NCI-H128 (cell line): Measurements from ENCODE around the gene PPIP5K1.
"Not testable (repeated sequence)": the region's sequence is repeated elsewhere in the genome, so short reads cannot be mapped to it uniquely, and the experiment has no call there.

Source experiments
- DNase-seq: peaks from one replicate; lab custom pipeline; 2025; ENCODE audit not compliant: unreplicated experiment; lab: John Stamatoyannopoulos, UW

Gene PPIP5K1

DNA sequence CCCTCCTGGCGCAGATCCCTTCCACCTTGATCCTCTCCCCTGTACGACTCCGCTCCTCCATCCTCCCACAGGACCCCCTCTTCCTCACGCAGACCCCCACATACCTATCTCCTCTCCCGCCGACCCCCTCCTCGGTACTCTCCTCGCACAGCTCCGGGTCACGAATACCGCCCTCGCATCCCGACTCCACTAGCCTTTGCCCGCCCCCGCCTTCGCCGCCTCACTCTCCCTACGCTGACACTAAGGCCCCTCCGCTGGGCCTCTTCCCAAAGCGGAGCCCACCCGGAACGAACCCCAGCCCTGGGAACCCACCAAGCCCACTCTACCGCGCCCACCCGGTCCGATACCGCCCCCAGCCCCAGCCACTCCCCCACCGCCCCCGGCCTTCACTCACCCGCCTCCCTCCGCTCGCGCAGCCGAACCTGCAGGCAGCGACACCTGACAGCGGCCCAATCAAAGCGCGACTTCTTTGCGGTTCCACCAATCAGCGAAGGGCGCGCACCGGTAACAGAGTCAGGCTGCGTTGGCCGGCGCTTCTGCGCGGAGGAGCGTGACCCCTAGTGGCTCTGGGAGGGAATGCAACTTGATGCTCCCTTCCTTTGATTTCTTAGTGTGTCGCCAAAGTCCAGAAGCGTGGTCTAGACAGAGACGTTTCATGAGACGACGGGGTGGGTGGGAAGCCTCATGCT, at the start of gene PPIP5K1:
Gene PPIP5K1, minus strand, starts transcription at position 431 of the 689 bp plus-strand sequence. CDS start 5,704 bp downstream, outside the sequence.
- DNase-seq, result not testable (repeated sequence)

DNA sequence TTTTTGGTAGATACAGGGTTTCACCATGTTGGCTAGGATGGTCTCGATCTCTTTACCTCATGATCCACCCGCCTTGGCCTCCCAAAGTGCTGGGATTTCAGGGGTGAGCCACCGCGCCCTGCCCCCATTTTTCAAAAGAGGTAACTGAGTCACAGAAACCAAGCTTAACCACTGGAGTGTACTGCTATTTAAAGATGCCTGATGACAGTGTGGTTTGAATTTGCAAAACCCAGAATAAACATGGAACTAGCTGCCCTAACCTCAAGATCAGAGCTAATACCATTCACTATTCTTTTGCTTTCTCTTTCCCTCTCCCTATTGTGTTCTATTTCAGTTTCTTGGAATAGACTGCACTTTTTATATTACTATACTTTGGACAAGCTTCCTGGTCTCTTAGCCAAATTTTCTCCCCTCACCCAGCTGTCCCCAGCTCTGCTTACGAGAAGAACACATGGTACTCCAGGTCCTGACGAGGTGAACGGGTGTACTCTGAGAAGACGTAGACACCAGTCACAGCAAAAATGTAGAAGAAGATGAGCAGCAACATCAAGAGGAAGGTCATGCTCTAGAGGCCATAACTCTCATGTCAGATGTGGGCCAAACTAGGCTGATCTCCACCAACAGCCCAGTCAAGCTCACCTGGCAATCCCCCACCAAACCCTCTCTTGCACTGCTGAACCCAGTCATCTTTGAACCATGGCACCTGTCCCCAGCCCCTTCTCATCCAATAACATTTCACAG, 48.6 kb upstream of the PPIP5K1 start:
- DNase-seq, result not testable (repeated sequence)

DNA sequence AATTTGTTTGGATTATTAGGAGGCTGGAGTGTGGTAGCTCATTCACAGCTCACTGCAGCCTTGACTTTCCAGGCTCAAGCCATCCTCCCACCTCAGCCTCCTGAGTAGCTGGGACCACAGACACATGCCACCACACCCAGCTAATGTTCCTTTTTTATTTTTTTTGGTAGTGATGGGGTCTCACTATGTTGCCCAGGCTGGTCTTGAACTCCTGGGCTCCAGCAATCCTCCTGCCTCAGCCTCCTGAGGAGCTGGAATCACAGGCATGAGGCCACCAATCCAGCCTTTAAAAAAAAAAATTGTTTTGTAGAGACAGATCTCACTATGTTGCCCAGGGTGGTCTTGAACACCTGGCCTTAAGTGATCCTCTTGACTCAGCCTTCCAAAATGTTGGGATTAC, 36.9 kb upstream of the PPIP5K1 start:
- DNase-seq, result not testable (repeated sequence)

DNA sequence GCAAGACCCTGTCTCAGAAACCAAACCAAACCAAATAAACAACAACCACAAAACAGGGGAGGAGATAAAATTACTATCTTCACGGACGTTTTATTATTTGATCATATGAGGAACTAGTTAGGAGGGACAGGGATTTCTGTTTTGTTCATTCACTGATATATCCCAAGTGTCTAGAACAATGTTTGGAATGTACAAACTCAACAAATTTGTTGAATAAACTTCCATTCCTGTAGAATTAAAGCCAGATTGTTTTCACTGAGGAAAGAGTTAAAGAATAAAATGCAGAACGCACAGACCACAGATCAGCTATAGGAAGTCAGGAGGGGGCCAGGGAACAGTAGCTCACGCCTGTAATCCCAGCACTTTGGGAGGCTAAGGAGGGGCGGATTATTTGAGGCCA, 35.1 kb upstream of the PPIP5K1 start:
- no peak for DNase-seq

DNA sequence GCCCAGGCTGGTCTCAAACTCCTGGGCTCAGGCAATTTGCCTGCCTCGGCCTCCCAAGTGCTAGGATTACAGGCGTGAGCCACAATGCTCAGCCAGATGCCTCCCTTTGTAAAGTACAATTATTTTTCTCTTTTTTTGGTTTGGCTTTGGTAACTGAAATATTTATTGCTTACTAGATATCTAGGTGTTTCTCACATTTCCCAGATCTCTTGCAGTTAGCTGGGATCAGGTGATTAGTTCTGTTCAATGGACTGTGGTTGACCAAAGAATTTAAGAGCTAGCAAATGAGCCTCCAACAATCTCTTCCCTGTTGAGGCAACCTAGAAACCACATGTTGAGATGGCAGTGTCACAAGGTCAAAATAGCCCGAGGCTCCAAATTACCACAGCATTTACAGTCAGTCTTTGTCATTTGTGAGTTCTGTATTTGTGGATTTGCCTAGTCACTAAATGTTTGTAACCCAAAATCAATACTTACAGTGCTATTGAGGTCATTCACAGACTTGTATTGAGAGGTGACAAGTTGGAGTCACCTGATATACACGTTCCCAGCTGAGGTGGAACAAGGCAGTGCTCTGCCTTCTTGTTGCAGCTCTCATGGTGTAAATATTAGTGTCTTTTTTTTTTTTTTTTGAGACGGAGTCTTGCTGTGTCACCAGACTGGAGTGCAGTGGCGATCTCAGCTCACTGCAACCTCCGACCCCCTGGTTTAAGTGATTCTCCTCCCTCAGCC, 32.2 kb upstream of the PPIP5K1 start:
- DNase-seq, result not testable (repeated sequence)

DNA sequence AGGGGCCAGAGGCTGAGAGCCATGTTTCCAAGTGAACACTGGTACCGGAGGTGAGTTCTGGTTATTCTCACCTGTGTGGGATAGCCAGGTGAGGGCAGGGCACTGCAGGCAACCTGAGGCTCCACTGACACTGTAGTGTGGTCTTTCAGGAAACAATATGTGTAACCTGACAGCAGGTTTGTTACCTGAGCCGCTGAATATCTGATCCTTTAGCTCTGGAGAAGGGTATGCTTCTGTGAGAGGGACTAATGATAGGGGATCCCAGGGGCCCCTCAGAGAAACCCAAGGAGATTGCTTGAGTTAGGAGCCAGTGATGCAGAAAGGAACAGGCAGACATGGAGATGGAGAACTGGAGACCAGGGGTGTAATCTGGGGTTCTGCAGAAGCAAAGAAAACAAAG, 28.7 kb upstream of the PPIP5K1 start, which contains the start of gene STRC:
Gene STRC, minus strand, starts transcription at position 101 of the 400 bp plus-strand sequence. Its CDS starts 78 bp downstream, at position 23.
- DNase-seq, result not testable (repeated sequence)

DNA sequence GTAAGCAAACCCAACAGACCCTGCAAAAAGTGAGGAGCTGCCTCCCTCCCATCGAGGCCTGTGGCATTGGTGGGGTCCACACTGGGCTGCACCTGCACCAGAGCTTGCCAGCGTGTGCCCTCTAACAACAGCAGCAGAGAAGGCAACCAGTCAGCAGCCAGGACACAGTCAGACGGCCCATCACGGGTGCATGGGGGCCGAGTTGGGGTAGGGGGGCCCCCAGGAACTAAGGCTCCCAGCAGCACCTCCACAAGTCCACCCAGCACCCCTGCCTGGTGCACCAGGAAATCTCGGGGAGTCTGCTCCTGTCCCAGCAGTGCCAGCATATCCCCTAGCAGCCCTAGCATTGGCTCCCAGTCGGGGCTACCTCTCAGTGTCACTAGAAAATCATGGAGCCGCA, 27.7 kb upstream of the PPIP5K1 start:
- not testable (repeated sequence) for DNase-seq

DNA sequence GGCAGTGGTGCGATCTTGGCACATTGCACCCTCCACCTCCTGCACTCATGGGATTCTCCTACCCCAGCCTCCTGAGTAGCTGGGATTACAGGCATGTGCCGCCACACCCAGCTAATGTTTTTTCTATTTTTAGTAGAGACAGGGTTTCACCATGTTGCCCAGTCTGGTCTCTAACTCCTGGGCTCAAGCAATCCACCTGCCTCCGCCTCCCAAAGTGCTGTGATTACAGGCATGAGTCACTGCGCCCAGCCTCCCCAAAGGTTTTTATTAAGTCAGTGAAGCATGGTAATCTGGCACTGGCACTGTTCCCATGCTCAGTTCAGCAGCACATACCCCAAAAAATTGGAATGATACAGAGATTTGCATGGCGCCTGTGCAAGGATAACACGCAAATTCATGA, 12.2 kb upstream of the PPIP5K1 start:
- DNase-seq, result not testable (repeated sequence)

DNA sequence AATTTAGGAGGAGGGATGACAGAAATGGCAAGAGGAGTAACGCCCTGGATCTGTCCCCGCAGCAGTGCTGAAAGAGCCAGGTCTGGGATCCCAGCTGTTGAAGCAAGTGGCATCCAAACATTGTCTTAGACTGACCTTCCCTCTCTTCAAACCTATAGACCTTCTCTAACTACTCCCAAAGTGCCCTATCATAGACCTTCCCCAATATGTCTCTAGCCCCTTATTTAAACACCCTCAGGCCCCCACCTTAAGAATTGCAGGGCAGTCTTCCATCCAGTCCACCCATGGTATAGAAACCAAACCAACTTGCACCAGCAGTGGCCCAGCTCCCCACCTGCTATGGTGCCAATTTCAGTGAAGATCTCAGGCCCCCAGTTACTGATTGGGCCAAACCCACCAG, 10.2 kb upstream of the PPIP5K1 start:
- not testable (repeated sequence) for DNase-seq

DNA sequence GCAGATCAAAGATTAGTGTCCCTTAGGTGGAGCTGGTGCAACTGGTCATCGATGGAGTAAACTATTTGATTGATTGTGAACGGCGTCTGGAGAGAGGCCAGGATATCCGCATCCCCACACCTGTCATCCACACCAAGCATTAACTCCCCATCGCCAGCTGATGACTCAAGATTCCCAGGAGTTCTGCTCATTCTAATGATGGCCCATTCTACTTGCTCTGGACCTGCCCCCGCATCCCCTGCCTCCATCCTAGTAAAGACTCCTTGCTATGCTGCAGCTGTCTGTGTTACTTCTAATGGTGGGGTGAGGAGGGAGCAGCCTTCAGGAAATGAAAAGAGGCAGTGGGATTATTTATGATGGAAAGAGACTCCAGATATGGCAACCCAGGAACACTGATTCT, 9.1 kb upstream of the PPIP5K1 start:
- not testable (repeated sequence) for DNase-seq

DNA sequence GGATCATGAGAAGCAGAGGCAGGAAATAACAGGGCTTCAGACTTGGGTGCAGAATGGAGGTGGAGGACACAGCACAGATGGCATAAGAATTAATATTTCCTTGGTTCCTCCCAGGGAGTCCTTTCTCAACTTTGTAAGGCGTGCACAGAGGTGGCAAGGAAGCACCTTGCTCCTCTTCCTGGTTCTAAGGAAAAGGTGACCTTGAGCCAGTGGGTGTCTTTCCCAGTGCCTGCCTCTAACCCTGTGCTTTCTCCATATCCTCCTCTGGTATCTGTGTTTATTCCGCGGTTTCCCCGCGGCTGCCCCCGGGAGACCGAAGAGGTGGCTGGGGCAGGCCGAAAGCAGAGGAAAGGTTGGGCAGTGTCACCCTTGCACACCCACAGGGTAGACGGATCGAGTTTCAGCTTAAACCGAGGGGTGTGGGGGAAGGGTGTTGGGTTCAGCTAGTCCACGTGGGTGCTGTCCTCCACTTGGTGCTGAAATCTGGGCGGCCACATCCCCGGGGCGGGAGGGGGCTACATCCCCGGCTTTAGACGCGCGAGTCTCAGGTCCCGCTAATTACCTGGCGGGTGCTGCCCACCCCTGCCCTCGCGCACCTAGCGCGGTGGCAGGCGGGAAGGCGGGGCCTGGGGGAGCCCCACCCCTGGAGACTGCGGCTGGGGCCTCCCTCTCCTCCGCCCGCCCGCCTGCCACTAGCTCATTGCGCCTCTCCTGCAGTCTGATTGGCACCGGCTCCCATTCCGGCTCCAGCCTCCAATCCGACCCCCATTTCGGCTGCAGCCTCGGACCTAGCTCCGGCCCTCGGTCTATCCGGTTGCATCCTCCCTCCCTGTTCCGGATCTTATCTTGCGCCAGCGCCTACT, 3.6 kb upstream of the PPIP5K1 start, which contains the start of gene CKMT1B:
Gene CKMT1B, plus strand, starts transcription at position 700 of the 863 bp plus-strand sequence. CDS start 192 bp downstream, outside the sequence.
- not testable (repeated sequence) for DNase-seq

DNA sequence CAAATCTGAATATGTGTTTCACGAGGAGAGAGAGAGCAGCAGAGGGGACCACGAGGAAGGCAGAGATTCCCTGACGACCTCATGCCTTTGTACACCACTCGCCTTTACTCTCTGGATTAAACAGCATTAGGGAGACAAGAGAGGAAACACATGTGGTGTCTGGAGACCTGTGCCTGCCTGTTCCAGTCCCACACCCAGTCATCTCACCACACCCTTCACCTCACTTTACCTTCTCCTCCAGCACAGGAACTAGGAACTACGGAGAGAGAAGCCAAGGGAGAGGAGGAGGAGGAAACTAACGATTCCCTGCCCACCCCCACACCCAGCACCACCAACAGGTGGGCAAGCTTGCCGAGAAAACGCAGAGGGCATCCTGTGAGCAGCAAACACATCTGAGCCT, 2.8 kb upstream of the PPIP5K1 start:
- DNase-seq, result not testable (repeated sequence)

DNA sequence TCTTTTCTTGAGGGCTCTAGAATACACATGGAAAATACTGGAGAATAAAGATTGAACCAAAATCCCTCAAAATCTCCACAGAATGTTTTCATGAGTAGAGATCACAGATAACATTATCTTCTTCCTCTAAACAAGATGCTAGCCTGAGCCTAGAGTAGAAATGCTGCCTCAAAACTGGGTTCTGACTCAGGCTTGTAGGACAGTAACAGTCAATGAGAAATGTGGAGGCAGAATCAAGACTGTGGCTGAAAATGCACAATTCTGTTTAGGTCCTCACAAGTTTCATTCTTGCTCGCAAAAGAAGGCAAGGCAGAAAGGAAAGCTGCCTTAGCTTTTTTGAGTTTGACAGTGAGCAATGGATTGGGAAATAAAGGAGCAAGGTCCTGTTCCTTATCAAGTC, 15.4 kb downstream of the PPIP5K1 start:
- DNase-seq, result not testable (repeated sequence)

DNA sequence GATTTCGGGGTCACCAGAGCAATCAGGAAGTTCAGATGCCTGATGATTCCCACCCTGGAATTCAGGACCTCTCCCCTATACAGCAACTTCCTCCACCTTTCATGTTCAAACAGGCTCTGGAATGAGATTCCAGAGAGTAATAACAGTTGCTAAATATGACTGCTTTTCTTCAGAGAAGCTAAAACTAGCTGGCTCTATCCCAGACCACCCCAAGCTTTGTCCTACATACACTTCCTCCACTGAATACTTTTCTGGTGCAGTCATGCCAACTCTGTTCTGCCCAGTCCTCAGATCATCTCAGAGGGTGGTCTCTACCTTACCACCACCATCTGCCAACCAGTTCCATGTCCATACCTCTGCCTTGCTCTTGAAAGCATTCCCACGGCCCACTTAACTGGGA, 23.4 kb downstream of the PPIP5K1 start:
- not testable (repeated sequence) for DNase-seq

DNA sequence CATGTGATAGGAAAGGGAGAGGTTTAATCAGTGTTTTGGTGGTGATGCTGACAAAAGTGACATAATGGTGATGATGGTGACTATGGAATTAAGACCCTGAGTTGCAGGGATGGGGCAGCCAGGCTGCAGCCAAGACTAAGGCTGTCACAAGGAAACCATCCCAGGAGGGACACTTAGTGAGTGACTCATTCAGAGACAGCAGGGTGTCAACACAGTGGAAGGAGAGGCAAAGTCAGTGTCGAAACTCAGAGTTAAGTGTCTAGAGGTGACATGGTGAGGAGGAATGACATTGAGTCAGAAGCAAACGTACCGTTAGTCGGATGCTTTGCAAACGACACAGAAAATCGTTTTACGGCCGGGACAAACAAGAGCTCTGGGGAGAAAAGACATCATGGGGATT, 26.2 kb downstream of the PPIP5K1 start:
- DNase-seq, result not testable (repeated sequence)

DNA sequence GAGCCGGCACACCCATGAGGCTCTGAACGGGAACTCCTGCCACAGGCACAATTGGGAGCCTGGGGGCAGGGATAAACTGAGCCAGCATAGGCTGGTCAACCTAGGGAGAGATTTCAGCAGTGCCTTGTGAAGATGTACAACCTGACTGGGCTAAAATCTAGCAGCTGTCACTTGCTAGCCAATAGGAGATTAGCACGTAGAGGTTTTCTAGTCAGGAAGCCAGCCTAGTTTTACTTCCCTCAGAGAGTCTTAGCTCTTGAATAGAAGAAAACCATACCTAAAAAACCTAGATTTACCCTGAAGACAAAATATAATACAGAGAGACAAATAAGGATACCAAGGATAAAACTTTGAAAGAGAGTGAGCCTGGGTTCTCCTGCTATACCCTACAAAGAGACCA, 27.3 kb downstream of the PPIP5K1 start:
- not testable (repeated sequence) for DNase-seq

DNA sequence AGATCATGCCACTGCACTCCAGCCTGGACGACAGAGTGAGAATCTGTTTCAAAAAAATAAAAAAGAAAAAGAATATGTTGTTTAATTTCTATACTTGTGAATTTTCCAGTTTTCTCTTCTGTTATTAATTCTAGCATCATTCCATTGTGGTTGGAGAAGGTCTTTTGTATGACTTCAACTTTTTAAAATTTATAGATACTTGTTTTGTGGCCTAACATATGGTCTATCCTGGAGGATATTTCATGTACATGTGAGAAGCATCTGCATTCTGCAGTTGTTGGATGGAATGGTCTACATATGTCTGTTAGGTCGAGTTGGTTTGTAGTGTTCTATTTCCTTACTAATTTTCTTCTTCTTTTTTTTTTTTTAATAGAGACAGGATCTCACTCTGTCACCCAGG, 37.0 kb downstream of the PPIP5K1 start:
- DNase-seq, result no peak

DNA sequence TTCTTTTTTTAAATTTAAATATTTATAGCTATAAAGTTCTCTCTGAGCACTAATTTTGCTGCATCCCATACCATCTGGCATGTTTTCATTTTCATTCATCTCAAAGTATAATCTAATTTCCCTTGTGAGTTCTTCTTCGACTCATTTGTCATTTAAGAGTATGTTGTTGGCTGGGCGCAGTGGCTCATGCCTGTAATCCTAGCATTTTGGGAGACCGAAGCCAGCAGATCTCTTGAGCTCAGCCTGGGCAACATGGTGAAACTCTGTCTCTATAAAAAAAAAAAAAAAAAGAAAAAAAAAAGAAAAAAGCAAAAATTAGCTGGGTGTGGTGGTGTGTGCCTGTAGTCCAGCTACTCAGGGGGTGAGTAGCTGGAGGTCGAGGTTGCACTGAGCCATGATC, 37.8 kb downstream of the PPIP5K1 start:
- no peak for DNase-seq

DNA sequence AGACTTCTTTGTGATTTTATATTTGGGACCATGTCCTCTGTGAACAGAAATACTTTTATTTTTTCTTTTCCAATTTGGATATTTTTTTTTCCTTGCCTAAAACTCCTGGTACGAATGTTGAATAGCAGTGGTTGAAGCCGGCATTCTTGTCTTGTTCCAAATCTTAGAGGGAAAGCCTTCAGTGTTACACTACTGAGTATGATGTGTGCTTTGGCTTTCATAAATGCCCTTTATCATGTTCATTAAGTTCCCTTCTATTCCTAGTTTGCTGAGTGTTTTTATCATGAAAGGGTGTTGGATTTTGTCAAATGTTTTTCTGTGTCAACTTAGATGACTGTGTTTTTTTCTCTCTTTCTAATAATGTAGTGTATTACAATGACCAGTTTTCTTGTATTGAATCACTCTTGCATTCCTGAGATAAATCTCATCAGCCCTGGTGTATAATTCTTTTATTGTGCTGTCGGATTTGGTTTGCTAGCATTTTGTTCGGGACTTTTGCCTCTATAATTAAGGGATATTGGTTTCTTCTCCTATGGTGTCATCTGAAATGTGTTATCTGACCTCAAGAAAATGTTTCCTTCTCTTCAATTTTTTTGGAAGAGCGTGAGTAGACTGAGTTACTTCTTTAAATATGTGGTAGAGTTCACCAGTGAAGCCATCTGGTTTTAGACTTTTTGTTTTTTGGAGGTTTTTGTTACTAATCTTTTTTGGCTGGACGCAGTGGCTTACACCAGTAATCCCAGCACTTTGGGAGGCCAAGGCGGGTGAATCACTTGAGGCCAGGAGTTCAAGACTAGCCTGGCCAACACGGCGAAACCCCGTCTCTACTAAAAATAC, 39.3 kb downstream of the PPIP5K1 start:
- no peak for DNase-seq

DNA sequence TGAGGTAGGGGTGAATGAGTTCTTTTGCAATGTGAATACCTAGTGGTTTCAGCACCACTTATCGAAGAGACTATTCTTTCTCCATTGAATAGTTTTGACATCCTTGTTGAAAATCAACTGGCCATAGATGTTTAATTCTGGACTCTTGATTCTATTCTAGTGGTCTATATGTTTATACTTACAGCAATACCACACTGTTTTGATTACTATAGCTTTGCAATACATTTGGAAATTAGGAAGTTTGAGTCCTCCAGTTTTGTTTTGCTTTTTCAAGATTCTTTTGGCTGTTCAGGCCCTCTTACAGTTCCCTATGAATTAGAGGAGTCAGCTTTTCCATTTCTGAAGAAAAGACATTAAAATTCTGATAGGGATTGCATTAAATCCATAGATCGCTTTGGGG, 42.5 kb downstream of the PPIP5K1 start:
- DNase-seq, result no peak
